Keratinocyte (primary cell): ENCODE results near the gene DNMT3A. TPM values are rescaled to one million over a fixed set of nuclear protein-coding genes. Genes with fewer than 3 reads are reported as not detected.

Experiments used
- DNase-seq: peaks from one replicate; pipeline ENCODE4 v3.0.0-alpha.2; 2011; ENCODE audit warnings: low read depth, missing footprints, low spot score
- FAIRE-seq: peaks from 2 replicates; lab custom pipeline; 2011; peaks lifted over from hg19 to GRCh38; lab: Jason Lieb, UNC
- H2AFZ ChIP-seq: 2 replicates; pipeline ENCODE4 v1.6.0; 2012; ENCODE audit warnings: low read length, control low read depth, inconsistent platforms; ENCODE audit not compliant: control insufficient read depth
- H3K27ac ChIP-seq: 2 replicates; pipeline ENCODE4 v1.5.1; 2011; ENCODE audit warnings: low read length; ENCODE audit not compliant: control insufficient read depth, insufficient read depth
- H3K27me3 ChIP-seq: 3 replicates; pipeline ENCODE4 v1.6.0; 2011; ENCODE audit warnings: low read length; ENCODE audit not compliant: control insufficient read depth, insufficient read depth; ENCODE audit errors: extremely low read depth
- H3K36me3 ChIP-seq, 2 experiments: 2 replicates in 1 of 2; 3 replicates in 1 of 2; pipeline ENCODE4 v1.5.1; 2011; ENCODE audit warnings: low read length in 2 of 2, mild to moderate bottlenecking in 1 of 2; ENCODE audit not compliant: control insufficient read depth in 2 of 2, insufficient read depth in 2 of 2; ENCODE audit errors: extremely low read depth in 1 of 2
- H3K4me1 ChIP-seq: 3 replicates; pipeline ENCODE4 v1.5.1; 2011; ENCODE audit warnings: low read length; ENCODE audit not compliant: control insufficient read depth, insufficient read depth; ENCODE audit errors: extremely low read depth
- H3K4me2 ChIP-seq: 3 replicates; pipeline ENCODE4 v1.6.0; 2011; ENCODE audit warnings: low read depth, low read length; ENCODE audit not compliant: control insufficient read depth, insufficient read depth; ENCODE audit errors: extremely low read depth
- H3K4me3 ChIP-seq, 3 experiments: fragments of 200-600 bp in 1 of 3; sonication (generic) in 1 of 3; 2 replicates in 2 of 3; 3 replicates in 1 of 3; pipeline ENCODE4 v1.5.1; 2011 to 2016; ENCODE audit warnings: low read length in 3 of 3, mild to moderate bottlenecking in 3 of 3, control low read depth in 2 of 3, inconsistent platforms in 1 of 3, low read depth in 1 of 3, mixed read lengths in 1 of 3, mixed run types in 1 of 3, moderate library complexity in 1 of 3; ENCODE audit not compliant: control insufficient read depth in 2 of 3, insufficient read depth in 2 of 3; ENCODE audit errors: extremely low read depth in 1 of 3
- H3K79me2 ChIP-seq: 2 replicates; pipeline ENCODE4 v1.6.0; 2012; ENCODE audit warnings: low read length; ENCODE audit not compliant: control insufficient read depth, insufficient read depth
- H3K9ac ChIP-seq: 3 replicates; pipeline ENCODE4 v1.6.0; 2011; ENCODE audit warnings: low read length; ENCODE audit not compliant: control insufficient read depth, insufficient read depth; ENCODE audit errors: extremely low read depth
- H3K9me1 ChIP-seq: 3 replicates; pipeline ENCODE4 v1.6.0; 2011; ENCODE audit warnings: low read length; ENCODE audit not compliant: control insufficient read depth, insufficient read depth; ENCODE audit errors: extremely low read depth
- H3K9me3 ChIP-seq: 2 replicates; pipeline ENCODE4 v1.5.1; 2012; ENCODE audit warnings: low read depth, low read length; ENCODE audit not compliant: control insufficient read depth
- H4K20me1 ChIP-seq: 3 replicates; pipeline ENCODE4 v1.6.0; 2011; ENCODE audit warnings: low read length; ENCODE audit not compliant: control insufficient read depth, insufficient read depth; ENCODE audit errors: extremely low read depth
- CTCF ChIP-seq, 3 experiments: IDR thresholded peaks in 1 of 3; conservative IDR thresholded peaks in 1 of 3; optimal IDR thresholded peaks in 1 of 3; 2 replicates in 2 of 3; 3 replicates in 1 of 3; pipeline versions ENCODE3 to v1.5.1; 2011; ENCODE audit warnings: low read length in 3 of 3, mild to moderate bottlenecking in 3 of 3, moderate library complexity in 2 of 3, control low read depth in 1 of 3, inconsistent platforms in 1 of 3; ENCODE audit not compliant: insufficient read depth in 2 of 3; ENCODE audit errors: extremely low read depth in 1 of 3
- EZH2 ChIP-seq: IDR thresholded peaks from one replicate; pipeline ENCODE4 v1.6.1; 2012; ENCODE audit warnings: inconsistent platforms, mild to moderate bottlenecking, low read length, moderate library complexity
- dilution Hi-C: fragments of 300-500 bp; cut with MboI; formaldehyde crosslinking; loops from one replicate; pipeline ENCODE4 v1.7.0; 2020; ENCODE audit warnings: low sequenced_read_pairs; ENCODE audit not compliant: extremely low pct_ligation_motif_present
- polyA plus RNA-seq, 5 experiments: library from polyadenylated mRNA; depleted of rRNA in 3 of 5; stranded (reverse) in 3 of 5; stranded (forward) in 1 of 5; unstranded in 1 of 5; fragments of >200 nt; gene quantifications; 1 replicate in 1 of 5; 2 replicates in 3 of 5; 3 replicates in 1 of 5; pipeline versions ENCODE4 v1.2.1 to v1.2.3, GENCODE V29; 2011 to 2012; ENCODE audit warnings: missing spikeins in 2 of 5, low read depth in 1 of 5, low replicate concordance in 1 of 5

DNMT3A gene
- polyA plus RNA-seq, 1 donor (not counting 4 experiments of a cell fraction or from before 2014, with no cell fraction given) = 1.5 TPM

- Histone ChIP-seq H3K27me3 (no peaks in the 10 kb centered on the region), H2AFZ (no peak overlapping the region), H3K9me3 (no peaks in the 10 kb centered on the region), H3K4me1 (peaks cover 2% of the 10 kb centered on the region), H3K79me2 (no peaks in the 10 kb centered on the region), H4K20me1 (no peaks in the 10 kb centered on the region), H3K4me2 (no peak overlapping the region), H3K9me1 (no peaks in the 10 kb centered on the region), H3K27ac (no peak overlapping the region), H3K36me3 (peaks cover 3 to 10% of the 10 kb centered on the region in 2 experiments), H3K4me3 (no peak overlapping the region), H3K9ac (no peak overlapping the region)
- no peak for FAIRE-seq
- dilution Hi-C loops = no loop called here
- no peak for DNase-seq
- TF ChIP-seq EZH2 = no peak
- no peak for TF ChIP-seq CTCF (optimal IDR thresholded peaks at IDR 0.05 in 1 of 3, IDR thresholded peaks at IDR 0.05 in 1 of 3, conservative IDR thresholded peaks at IDR 0.05 in 1 of 3; ENCODE audit: extremely low read depth in 1 of 3, insufficient read depth in 2 of 3, low read length in 3 of 3)
Measured at GRCh38 chr2:25229279-25230197, 112.2 kb downstream of the DNMT3A start.

DNA sequence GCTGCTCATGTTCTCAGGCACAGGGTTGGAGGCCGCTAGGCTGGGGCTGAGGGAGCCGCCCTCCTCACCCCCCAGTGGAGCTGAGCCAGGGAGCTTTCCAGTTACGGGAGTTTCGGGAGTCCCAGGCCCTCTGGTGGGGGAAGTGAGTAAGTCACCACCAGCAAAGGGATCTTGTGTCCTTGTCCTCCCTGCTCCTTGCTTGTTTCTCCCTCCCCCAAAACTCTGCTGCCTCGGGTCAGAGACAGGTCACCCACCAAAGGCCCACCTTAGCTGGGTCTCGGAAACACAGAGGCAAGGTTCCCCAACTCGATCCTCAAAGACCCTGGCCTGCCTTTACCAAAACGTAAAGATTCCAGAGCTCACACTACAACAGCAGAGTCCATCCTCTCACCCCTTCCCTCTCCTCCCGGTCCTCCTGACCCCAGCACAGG lies 112.9 kb downstream of the DNMT3A start:
- Histone ChIP-seq H3K9me1 (no peaks in the 10 kb centered on the region), H3K9ac (no peak overlapping the region), H3K4me2 (peak overlapping the region; percentile 32), H3K27me3 (no peaks in the 10 kb centered on the region), H3K4me3 (no peak overlapping the region), H3K36me3 (peaks cover 3 to 4% of the 10 kb centered on the region in 2 experiments), H3K79me2 (no peaks in the 10 kb centered on the region), H3K9me3 (no peaks in the 10 kb centered on the region), H3K4me1 (peaks cover 2% of the 10 kb centered on the region), H2AFZ (no peak overlapping the region), H3K27ac (no peak overlapping the region), H4K20me1 (no peaks in the 10 kb centered on the region)
- dilution Hi-C loops = no loop called here
- FAIRE-seq (peak; percentile 36), DNase-seq (peak; percentile 17)
- TF ChIP-seq EZH2 (no peak), CTCF (optimal IDR thresholded peaks at IDR 0.05 in 1 of 3, IDR thresholded peaks at IDR 0.05 in 1 of 3, conservative IDR thresholded peaks at IDR 0.05 in 1 of 3; ENCODE audit: extremely low read depth in 1 of 3, insufficient read depth in 2 of 3, low read length in 3 of 3) (peak; percentile 67 to 81 (median 75))
